CD4-positive, alpha-beta T cell treated with Interleukin-17A for 1 hour (primary cell): Measurements from ENCODE around the gene STAG1.
"Not testable (repeated sequence)": the region's sequence is repeated elsewhere in the genome, so short reads cannot be mapped to it uniquely, and the experiment has no call there.

Source experiments
- DNase-seq: peaks from one replicate; pipeline ENCODE4 v3.0.0-alpha.2; 2020

The STAG1 gene

DNA sequence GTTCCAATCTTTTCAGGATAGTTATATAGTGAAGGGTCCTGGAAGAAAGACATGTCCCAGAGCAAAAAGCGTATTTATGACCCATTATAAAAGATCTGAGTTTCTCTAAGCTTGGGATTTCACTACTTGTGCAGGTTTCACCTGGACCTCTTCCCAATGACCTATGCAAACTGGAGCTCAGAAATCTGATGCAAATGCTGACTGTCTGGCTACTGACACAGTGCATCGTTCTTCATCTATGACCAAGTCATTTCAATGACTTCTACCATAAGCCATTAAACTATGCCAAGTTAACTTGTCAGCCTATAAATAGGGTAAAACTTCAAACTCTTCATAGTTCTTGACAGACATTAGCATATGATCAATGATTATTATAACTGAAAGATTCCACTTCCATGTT is 11.1 kb downstream of the STAG1 start:
- DNase-seq = no peak

- DNase-seq = no peak
Observed at GRCh38 chr3:136740351-136740958, 11.7 kb downstream of the STAG1 start.

DNA sequence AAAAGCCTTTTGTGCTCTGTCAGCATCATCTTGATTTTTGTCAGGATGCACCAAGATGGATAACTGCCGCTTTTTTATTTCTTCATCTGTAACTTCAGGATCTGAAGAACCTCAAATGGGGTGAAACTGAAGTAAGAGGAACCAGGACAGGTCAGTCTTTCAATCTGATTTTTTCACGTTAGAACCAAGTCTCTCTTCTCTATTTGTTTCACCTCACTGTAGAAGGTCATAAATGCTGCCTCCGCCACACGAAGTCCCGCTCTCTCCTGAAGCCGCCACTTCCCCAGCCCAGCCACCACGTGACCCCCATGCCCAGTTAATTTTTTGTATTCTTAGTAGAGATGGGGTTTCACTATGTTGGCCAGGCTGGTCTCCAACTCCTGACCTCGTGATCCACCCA is 15.2 kb downstream of the STAG1 start:
- not testable (repeated sequence) for DNase-seq

DNA sequence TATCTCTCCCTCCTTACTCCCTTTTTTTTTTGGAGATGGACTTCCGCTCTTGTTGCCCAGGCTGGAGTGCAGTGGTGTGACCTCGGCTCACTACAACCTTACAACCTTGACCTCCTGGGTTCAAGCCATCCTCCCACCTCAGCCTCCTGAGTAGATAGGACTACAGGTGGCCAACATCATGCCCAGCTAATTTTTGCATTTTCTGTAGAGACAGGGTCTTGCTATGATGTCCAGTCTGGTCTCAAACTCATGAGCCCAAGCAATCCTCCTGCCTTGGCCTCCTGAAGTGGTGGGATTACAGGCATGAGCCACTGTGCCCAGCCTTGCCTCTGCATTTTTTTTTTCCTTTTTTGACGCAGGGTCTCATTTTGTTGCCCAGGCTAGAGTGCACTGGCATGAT is 17.1 kb downstream of the STAG1 start:
- DNase-seq = no peak

- DNase-seq = peak; percentile 33
Observed at GRCh38 chr3:136734382-136735070, 17.7 kb downstream of the STAG1 start.

- DNase-seq = no peak
Observed at GRCh38 chr3:136733317-136733833, 18.8 kb downstream of the STAG1 start.

- DNase-seq = no peak
Observed at GRCh38 chr3:136731274-136731884, 20.8 kb downstream of the STAG1 start.

DNA sequence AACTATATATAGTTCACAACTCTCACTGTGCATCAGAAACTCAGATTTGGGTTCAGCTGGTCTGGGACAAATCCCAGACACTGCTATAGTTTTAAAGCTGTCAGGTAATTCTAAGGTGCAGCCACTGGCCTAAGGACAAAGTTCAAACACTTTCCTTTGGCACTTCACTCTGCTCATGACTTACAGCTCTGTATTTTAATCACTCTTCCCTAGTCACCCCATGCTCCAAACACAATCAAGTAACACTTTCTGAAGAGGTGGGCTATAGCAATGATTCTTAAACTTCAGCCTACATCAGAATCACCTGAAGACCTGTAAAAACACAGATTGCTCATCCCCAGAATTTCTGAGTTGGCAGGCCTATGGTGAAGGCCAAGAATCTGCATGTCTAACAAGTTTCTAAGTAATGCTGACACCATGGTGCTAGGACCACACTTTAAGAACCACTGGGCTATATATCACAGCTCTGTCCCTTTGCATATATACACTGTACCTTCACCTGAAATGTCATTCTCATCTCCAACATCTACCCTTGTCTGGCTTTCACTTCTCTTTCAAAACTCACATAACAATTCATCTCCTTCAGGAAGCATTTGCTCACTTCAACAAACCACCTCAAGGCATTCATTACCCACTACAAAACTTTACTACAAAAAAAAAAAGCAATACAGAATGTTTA is 21.4 kb downstream of the STAG1 start:
- DNase-seq = no peak

DNA sequence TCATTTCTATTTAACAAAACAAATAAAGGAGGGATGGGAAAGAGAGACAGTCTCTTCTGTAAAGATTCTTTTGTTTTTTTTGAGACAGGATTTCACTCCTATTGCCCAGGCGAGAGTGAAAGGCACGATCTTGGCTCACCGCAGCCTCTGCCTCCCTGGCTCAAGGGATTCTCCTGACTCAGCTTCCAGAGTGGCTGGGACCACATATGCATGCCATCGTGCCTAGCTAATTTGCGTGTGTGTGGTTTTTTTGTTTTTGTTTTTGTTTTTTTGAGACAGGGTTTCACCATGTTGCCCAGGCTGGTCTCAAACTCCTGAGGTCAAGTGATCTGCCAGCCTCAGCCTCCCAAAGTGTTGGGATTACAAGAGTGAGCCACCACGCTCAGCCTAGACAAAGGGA is 23.3 kb downstream of the STAG1 start:
- no peak for DNase-seq

DNA sequence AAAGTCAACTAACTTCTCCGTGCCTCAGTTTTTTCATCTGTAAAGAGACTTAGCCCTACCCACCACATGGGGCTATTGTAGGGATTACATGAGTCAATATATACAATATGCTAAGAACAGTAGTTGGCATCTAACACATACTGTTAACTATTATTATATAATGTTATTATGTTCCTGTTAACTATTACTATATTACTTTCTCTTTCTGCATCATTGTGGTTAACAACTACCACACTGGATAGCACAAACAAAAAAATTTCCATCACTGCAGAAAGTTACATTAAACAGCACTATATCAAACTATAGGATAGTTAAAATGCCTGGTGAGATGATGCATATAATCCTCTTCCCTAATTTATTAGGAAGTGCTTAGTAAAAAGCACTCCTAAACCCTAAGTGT is 23.7 kb downstream of the STAG1 start:
- DNase-seq = peak; percentile 31

- DNase-seq = no peak
Observed at GRCh38 chr3:136725468-136725867, 26.7 kb downstream of the STAG1 start.

GRCh38 chr3:136722916-136723315 is 29.3 kb downstream of the STAG1 start:
- DNase-seq = not testable (repeated sequence)

- not testable (repeated sequence) for DNase-seq
Observed at GRCh38 chr3:136722399-136722798, 29.8 kb downstream of the STAG1 start.

- DNase-seq = no peak
Observed at GRCh38 chr3:136720091-136720490, 32.1 kb downstream of the STAG1 start.

DNA sequence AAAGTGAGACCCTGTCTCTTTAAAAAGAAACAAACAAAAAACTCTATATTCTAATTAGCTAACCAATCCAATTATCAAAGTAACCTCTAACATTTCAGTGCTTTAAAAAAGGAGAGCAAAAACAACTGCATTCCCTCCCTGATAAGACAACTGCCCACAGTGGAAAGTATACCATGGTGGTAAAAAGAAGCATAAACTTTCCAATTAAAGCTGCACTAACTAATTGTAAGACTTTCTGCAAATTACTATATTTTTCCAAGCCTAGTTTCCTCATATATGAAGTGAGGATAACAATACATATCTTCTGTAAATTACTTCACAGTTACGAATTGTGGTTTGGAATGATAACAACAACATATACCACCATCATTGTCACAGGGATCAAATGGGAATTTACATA is 35.5 kb downstream of the STAG1 start:
- DNase-seq = no peak

DNA sequence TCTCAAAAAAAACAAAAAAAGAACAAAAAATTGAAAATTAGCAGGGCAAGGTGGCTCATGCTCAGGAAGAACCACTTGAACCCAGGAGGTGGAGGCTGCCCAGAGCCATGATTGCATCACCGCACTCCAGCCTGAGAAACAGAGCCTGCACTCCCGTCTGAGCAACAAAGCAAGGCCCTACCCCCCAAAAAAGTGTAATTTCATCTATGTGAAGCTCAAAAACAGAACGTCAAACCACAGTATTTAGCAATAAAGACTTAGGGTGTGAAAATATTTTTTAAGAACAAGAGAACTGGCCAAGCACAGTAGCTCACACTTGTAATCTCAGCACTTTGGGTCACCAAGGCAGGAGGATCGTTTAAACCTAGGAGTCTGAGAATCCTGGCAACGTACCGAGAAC is 38.2 kb downstream of the STAG1 start:
- no peak for DNase-seq

GRCh38 chr3:136712941-136713340 is 39.2 kb downstream of the STAG1 start:
- no peak for DNase-seq

GRCh38 chr3:136711888-136712287 is 40.3 kb downstream of the STAG1 start:
- not testable (repeated sequence) for DNase-seq

DNA sequence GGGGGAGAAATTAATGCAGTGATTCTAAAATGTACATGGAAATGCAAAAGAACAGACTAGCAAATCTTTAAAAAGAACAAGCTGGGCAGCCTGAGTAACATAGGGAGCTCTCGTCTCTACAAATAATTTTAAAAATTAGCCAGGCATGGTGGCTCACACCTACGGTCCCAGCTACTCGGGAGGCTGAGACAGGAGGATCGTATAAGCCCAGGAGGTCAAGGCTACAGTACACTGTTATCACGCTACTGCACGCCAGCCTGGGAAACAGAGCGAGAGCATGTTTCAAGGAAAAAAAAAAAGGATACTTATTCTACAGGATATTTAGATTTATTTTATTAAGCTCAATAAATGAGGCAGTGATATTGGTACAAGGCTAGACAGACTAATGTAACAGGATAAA is 40.9 kb downstream of the STAG1 start:
- no peak for DNase-seq

GRCh38 chr3:136709775-136710174 is 42.4 kb downstream of the STAG1 start:
- not testable (repeated sequence) for DNase-seq

- DNase-seq = no peak
Observed at GRCh38 chr3:136708333-136708985, 43.7 kb downstream of the STAG1 start.

DNA sequence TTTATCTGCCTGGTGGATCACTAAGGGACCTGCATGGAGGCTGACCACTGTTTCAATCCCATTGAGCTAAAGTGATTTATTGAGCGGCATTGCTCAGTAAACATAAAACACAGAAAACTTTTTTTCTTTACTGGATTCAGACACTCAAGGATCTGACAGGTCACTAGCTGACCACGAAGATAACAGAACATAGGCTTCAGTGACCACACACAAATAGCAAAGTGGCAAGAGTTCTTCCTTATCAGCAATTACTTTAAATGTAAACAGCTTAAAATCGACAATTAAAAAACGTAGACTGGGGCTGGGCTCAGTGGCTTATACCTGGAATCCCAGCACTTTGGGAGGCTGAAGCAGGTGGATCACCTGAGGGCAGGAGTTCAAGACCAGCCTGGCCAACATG is 48.7 kb downstream of the STAG1 start:
- no peak for DNase-seq

GRCh38 chr3:136699271-136699828 is 52.8 kb downstream of the STAG1 start:
- DNase-seq = no peak
